ENCODE measurements around the gene PRELID2.

PRELID2 gene

DNA sequence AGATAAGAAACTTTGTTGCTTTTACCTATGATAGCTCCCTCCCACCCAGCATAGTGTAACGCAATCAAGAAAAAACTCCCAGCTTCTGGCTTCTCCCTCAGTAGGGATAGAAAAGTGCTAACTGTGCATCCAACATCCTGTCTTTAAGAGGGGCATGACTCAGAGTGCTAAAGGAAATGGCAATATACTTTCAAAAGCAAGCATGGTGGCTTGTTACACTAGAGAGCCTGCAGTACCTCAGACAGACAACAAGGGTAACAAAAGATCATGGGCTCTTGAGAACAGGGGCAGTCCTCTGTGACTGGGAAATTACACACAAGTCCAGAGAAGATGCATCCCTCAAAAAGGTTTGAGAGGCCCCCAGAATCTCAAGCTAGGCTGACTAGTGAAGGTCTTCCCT lies 37.8 kb downstream of the PRELID2 start:
- DNase-seq (ENCODE audit: low spot score), result no peak

DNA sequence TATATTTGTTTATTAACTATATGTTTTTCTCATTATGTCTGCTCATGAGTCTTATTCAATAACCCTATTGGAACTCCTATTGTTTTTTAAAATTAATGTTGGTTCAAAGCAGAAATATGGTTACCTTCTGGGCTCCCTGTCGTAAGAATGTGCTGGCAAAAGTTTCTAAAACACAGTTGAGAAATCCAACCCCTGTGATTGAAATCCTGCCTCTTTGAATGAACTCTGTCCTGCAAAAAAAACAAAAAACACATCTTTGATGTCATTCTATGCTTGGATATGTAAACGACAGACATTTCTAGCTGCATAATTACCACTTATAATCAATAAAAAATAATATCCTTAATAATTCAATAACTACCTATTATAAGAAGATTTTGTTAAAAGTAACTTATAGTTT lies 38.8 kb downstream of the PRELID2 start:
- no peak for DNase-seq (ENCODE audit: low spot score)

DNA sequence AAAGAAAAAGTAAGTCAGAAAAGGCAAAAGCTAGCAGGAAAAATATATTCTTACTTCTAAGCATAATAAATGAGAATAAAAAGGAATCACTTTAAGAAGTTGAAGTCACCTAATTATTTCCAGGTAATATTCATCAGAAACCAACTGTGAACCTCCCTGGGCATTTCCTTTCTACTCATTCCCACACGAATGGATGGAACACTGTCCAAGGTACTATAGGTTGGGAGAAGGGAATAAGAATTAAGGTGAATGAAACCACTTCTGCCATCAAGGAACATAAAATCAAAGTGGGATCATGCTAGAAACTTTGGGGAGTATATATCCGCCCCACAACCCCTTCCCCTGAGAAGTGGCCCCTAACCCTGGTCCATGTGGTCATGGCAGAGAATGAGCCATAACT lies 41.6 kb downstream of the PRELID2 start:
- no peak for DNase-seq (ENCODE audit: low spot score)

GRCh38 chr5:145792840-145793239 lies 42.3 kb downstream of the PRELID2 start:
- no peak for DNase-seq (ENCODE audit: low spot score)

DNA sequence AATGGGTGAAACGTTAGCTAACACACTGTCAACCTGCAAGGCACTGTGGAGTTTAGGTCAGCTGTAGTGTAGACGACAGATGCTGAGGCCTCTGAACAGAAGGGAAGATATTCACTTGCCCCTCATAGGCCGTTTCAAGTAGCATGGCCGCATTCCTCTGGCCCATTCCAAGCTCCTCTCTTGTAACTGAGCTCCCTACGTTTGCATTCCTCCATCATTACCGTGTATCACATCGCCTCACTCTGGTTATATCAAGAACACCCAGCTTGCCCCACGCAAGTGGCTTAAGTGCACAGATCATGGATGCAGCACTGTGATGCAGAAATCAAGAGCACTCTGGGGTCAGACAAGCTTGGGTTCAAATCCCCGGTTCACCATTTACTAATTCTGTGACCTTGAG lies 43.3 kb downstream of the PRELID2 start:
- no peak for DNase-seq (ENCODE audit: low spot score)

DNA sequence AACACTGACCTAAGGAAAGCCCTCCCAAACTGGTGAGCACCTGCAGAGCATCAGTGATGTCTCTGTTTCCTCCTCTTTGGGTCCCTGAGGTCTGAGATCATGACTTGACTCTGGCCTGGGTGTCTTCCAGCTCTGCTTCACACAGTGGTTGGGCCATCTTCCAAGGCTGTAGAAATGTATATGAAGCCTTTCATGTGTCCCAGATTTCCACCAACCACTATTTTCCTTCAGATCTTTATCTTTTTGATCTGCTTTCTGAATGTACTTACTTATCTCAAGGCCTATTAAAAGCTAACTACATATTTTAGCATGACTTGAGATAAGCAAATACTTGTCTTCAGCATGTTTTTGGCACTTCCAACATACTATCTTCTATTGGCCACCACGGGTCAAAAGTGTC lies 47.1 kb downstream of the PRELID2 start:
- DNase-seq (ENCODE audit: low spot score), result no peak

GRCh38 chr5:145787507-145787906 lies 47.6 kb downstream of the PRELID2 start:
- no peak for DNase-seq (ENCODE audit: low spot score)

DNA sequence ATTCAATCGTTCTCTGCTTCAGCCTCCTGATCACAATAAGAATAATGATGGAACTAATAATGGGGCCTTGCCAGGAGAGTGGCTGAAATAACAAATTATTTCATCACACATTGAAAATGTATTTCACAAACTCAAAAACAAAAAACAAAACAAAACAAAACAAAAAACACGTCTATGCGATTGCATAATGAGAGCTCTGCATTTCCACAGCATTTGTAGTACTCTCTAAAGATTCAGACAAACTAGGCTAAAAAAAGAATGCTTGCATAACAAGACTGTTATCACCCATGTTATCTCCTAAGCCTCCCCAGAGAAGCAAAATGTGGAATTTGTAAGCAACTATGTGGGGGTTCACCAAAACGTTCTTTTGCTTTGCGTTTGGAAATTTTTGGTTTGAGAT lies 48.1 kb downstream of the PRELID2 start:
- no peak for DNase-seq (ENCODE audit: low spot score)

- no peak for DNase-seq (ENCODE audit: low spot score)
These were observed 54.2 kb downstream of the PRELID2 start for GRCh38 chr5:145780982-145781381.

DNA sequence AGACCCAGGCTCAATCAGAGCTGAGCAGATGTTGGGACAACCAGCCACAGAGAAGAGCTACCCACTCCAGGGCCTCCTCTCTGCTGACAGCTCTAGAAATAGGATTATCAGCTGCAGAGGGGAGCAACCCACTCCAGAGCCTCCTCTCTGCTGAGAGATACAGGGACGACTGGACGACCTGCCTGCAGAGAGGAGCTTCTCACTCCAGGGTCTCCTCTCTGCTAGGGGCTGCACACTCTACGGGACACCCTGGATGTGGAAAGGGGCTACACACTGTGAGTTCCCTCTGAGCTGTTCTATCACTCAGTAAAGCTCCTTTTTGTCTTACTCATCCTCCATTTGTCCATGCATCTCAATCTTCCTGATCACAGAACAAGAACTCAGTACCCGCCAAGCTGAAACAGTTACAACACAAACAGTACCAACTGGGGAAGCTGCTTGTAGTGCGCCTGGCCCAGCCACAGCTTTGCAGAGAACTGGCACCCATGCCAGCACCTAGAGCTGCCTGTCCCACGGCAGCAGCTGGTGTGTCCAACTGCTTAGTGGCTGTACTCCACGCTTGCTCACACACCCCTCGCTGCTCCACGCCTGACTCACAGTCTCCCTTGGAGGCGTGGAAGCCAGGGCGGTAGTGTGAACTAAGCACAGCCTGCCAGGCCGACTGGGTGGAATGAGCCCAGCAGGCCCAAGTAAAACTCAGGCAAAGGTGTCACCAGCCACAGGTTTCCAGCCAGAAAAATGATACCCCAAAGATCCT lies 56.8 kb downstream of the PRELID2 start:
- no peak for DNase-seq (ENCODE audit: low spot score)

DNA sequence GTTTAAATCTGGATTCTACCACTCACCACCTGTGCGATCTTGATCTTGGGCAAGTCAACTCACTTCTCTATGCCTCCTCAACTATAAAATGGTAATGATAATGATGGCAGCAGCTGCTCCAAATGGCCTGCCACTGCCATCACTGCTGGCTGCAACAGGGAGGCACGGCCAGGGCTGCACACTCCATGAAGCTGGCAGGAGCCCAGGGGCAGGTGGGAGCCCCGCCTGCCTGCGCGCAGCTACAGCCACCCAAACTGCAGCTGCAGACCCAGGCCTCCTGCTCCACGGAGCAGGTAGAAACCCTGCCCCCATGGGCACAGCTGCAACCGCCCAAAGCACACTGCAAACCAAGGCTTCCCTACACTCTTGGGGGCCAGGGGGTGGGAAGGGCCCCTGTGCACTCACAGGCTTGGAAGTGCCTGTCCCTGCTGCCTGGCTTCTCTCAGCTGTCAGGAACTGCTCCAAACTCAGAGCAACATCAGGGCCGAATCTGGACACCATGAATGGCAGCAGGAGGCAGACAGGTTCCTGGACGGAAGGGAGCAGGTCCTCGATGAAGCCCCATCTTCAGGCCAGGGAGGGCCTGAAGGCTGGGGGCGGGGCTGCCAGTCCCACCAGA lies 57.6 kb downstream of the PRELID2 start:
- no peak for DNase-seq (ENCODE audit: low spot score)

GRCh38 chr5:145776886-145777285 lies 58.3 kb downstream of the PRELID2 start:
- DNase-seq (ENCODE audit: low spot score), result no peak

DNA sequence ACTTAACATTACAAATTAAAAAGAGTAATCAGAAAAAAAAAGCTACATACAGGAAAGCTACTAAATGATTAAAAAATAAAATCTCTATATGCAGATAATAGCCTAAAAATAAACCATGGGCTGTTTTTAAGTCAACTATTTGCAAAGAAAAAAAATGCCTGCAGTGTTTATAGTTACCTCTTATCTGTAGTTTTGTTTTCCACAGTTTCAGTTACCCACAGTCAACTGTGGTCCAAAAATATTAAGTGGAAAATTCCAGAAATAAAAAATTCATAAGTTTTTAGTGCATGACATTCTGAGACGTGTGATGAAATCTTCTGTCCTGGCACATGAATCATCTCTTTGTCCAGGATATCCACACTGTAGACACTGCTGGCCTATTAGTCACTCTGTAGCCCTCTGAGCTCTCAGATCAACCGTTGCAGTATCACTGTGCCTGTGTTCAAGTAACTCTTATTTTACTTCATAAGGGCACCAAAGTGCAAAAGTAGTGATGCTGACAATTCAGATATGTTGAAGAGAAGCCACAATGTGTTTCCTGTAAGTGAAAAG lies 59.2 kb downstream of the PRELID2 start:
- DNase-seq (ENCODE audit: low spot score), result no peak

DNA sequence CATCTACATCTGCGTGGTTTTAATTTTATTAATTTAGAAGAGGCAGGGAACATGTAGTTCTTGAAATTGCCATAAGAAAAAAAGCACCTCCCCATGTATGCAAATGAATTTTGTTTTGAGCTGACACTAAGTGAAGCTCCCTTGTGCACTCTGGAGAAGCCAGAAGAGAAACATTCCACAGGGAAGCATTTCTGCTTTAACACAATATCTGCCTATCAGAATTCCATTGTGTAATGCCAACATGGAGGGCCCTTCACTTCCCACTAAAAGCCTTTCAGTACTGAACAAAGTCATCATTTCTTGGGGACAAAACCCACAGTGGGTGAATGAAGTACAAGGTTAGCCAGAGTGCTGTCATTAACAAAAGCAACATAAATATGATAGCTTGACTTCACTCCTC lies 59.7 kb downstream of the PRELID2 start:
- DNase-seq (ENCODE audit: low spot score), result no peak

- DNase-seq (ENCODE audit: low spot score), result no peak
These were observed 60.7 kb downstream of the PRELID2 start for GRCh38 chr5:145774442-145774841.

DNA sequence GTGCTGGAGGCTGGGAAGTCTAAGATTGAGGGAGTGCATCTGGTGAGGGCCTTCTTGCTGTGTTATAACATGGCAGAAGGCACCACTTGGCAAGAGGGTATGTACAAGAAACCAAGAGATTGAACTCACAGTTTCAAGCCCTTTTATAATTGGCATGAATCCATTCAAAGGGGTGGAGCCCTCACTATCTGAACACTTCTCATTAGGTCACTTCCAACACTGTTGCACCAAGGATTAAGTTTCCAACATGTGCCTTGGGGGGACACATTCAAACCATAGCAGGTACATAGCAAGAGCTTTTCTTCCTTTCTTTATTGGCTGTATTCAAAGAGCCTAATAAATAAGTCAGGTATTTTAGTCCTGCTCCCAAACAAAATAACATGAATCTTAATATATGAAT lies 62.7 kb downstream of the PRELID2 start:
- DNase-seq (ENCODE audit: low spot score), result peak; percentile 18

- DNase-seq (ENCODE audit: low spot score), result no peak
These were observed 66.3 kb downstream of the PRELID2 start for GRCh38 chr5:145768863-145769262.

GRCh38 chr5:145764325-145764724 lies 70.8 kb downstream of the PRELID2 start:
- no peak for DNase-seq (ENCODE audit: low spot score)

GRCh38 chr5:145762833-145763232 lies 72.3 kb downstream of the PRELID2 start:
- no peak for DNase-seq (ENCODE audit: low spot score)

DNA sequence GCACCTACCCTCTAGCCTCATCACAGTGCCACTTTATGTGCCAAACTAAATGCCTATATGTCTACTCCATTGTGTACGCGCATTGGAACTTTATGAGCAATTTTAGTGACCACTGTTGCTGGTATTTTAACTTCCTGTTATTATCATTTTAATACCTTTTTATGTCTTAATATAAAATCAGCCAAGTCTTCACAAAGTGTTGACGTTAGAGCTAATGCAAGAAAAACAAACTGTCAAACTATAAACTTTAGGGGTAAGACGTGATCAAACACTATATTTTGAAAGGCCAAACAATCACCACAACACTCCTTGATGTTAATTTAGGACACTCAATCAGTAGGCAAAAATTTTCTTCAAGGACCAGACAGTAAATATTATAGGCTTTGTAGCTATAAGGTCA lies 73.9 kb downstream of the PRELID2 start:
- no peak for DNase-seq (ENCODE audit: low spot score)

DNA sequence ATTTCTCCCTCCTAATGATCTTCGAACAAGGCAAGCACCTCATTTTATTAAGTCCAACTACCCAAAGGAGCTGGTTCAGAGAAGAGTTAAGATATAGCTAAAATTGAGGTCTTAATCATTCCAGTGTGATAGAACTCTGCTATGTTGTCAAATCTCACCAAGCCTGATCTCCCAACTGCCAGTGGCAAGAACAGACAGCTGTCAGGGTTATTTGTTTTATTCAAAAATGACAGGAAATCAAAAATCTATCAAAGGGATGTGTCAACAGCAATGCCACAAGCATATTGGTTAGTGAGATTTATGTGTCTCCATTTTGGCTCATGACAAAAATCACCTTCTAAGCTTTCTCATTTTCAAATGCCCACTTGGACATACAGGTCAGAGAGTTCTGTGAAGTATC lies 74.5 kb downstream of the PRELID2 start:
- DNase-seq (ENCODE audit: low spot score), result no peak

- no peak for DNase-seq (ENCODE audit: low spot score)
These were observed 82.2 kb downstream of the PRELID2 start for GRCh38 chr5:145752947-145753346.

GRCh38 chr5:145752534-145752933 lies 82.6 kb downstream of the PRELID2 start:
- DNase-seq (ENCODE audit: low spot score), result no peak

- DNase-seq (ENCODE audit: low spot score), result no peak
These were observed 84.9 kb downstream of the PRELID2 start for GRCh38 chr5:145750199-145750598.

All from hematopoietic multipotent progenitor cell treated with erythropoietin and hydrocortisone succinate and interleukin-3 and kit ligand, for 15 days (in vitro differentiated cells).